Muscle of leg (tissue), 11 donors: ENCODE data around the gene GPR65. TPM values are rescaled to one million over a fixed set of nuclear protein-coding genes. Genes with fewer than 3 reads are reported as not detected.
"Not testable (repeated sequence)": the region's sequence is repeated elsewhere in the genome, so short reads cannot be mapped to it uniquely, and the experiment has no call there.

ENCODE experiments used
- DNase-seq: peaks from one replicate; pipeline ENCODE4 v3.0.0; 2013
- H3K27ac ChIP-seq: one replicate; pipeline ENCODE4 v1.5.1; 2013; ENCODE audit warnings: mild to moderate bottlenecking, low read length, control low read depth
- H3K27me3 ChIP-seq: one replicate; pipeline ENCODE4 v1.6.1; 2013; ENCODE audit warnings: low read length; ENCODE audit not compliant: control insufficient read depth, insufficient read depth
- H3K36me3 ChIP-seq: one replicate; pipeline ENCODE4 v1.6.1; 2013; ENCODE audit warnings: low read length; ENCODE audit not compliant: control insufficient read depth, insufficient read depth
- H3K4me1 ChIP-seq: one replicate; pipeline ENCODE4 v1.6.1; 2013; ENCODE audit warnings: low read length; ENCODE audit not compliant: control insufficient read depth, insufficient read depth
- H3K4me3 ChIP-seq: one replicate; pipeline ENCODE4 v1.5.1; 2013; ENCODE audit warnings: low read length, control low read depth
- H3K9me3 ChIP-seq: replicated peaks from 2 replicates; pipeline ENCODE4 v1.6.1; 2013; ENCODE audit warnings: low read depth, low read length; ENCODE audit not compliant: control insufficient read depth
- WGBS: methylation state at CpG from one replicate; pipeline ENCODE4 v1.1.5; 2013; ENCODE audit warnings: missing lambda C conversion rate; ENCODE audit not compliant: insufficient coverage; 5-methylcytosine and 5-hydroxymethylcytosine counted together
- polyA plus RNA-seq, 8 donors: library from polyadenylated mRNA; unstranded; fragments of 120-200 nt; gene quantifications; one replicate each; pipeline versions ENCODE4 v1.2.1 to v1.2.3, GENCODE V29; 2013; ENCODE audit warnings: inconsistent platforms in 1 of 8, low replicate concordance in 1 of 8; ENCODE audit not compliant: insufficient read length in 8 of 8, insufficient read depth in 1 of 8
- total RNA-seq: library from RNA; stranded (reverse); fragments of 120-200 nt; gene quantifications from one replicate; pipeline ENCODE4 v1.2.4, GENCODE V29; 2013

The GPR65 gene
- total and polyA plus RNA-seq, 9 donors: 0.28 to 0.60 (median 0.52) TPM

DNA sequence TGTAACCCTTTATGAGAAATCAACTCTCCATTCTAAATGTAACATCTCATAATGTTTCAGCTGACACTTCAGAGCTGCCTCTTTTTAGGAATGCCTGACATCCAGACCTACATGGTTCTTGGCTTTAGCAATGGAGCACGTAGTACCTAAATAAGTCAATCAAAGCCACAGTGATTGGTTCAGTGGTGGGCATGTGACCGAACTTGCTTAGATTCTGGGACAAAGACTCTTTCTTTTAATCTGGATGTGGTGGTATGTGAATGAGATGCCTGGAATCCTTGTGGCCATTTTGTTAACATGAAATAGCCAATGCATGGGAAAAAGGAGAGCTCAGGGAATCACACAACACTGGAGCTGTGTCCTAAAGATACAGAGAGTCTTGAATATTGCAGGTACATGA, 11.8 kb downstream of the GPR65 start:
- H3K9me3 ChIP-seq: no peaks in the 10 kb centered on the region
- H3K27me3 ChIP-seq: no peaks in the 10 kb centered on the region
- H3K4me1 ChIP-seq: no peaks in the 10 kb centered on the region
- DNase-seq: no peak
- H3K4me3 ChIP-seq: no peak overlapping the region
- no peaks in the 10 kb centered on the region for H3K36me3 ChIP-seq
- no peak overlapping the region for H3K27ac ChIP-seq
- WGBS: 88% methylated on average over 2 of the region's 2 CpGs

DNA sequence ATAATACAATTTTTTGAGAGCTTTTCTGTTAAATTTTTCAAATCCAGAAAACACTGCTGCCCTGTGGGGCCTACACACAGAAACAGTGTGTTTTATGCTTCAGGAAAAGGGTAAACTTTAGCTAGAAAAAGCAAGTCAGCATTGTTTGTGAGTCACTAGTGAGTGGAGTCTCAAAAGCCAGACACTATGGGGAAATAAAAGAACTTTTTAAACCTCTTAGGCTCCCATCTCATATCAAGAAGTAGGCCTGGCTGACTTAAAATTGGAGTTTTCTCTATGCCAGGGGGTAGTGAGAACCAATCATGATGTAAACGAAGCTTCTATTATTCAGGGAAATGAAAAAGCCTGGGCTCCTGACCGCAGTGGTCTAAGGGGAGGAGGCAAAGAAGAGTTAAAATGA, 12.6 kb downstream of the GPR65 start:
- Histone ChIP-seq H3K27me3 (no peaks in the 10 kb centered on the region), H3K27ac (no peak overlapping the region), H3K9me3 (no peaks in the 10 kb centered on the region), H3K4me3 (no peak overlapping the region), H3K36me3 (no peaks in the 10 kb centered on the region), H3K4me1 (no peaks in the 10 kb centered on the region)
- WGBS: 51% methylated on average over 2 of the region's 2 CpGs
- no peak for DNase-seq

DNA sequence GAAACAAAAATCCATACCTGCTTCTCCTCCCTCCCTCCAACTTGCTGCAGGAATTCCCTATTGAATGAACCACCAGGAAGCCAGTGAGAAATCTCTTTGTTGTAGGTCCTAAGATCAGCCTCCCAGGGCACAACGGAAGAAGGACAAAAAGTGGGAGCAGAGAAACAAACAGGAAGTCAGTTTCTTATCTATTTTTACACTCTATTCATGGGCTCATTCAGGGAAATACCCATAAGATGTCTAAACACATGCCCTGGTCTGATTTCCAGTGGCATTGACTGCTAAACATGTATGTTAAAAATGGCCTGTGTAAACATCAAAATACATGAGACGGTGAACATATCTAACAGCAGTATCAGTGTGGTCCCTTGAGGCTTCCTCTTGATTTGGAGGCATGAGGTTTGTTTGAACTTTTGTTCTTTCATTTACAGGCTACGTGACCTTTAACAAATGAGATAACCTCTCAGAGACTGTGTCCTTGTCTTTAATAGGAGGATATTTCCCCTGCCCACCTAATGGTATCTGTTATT, 18.8 kb downstream of the GPR65 start:
- no CpG with 5 or more reads among the region's 3 CpGs for WGBS
- Histone ChIP-seq H3K27me3 (no peaks in the 10 kb centered on the region), H3K9me3 (no peaks in the 10 kb centered on the region), H3K4me1 (no peaks in the 10 kb centered on the region), H3K36me3 (no peaks in the 10 kb centered on the region), H3K27ac (no peak overlapping the region), H3K4me3 (no peak overlapping the region)
- no peak for DNase-seq

DNA sequence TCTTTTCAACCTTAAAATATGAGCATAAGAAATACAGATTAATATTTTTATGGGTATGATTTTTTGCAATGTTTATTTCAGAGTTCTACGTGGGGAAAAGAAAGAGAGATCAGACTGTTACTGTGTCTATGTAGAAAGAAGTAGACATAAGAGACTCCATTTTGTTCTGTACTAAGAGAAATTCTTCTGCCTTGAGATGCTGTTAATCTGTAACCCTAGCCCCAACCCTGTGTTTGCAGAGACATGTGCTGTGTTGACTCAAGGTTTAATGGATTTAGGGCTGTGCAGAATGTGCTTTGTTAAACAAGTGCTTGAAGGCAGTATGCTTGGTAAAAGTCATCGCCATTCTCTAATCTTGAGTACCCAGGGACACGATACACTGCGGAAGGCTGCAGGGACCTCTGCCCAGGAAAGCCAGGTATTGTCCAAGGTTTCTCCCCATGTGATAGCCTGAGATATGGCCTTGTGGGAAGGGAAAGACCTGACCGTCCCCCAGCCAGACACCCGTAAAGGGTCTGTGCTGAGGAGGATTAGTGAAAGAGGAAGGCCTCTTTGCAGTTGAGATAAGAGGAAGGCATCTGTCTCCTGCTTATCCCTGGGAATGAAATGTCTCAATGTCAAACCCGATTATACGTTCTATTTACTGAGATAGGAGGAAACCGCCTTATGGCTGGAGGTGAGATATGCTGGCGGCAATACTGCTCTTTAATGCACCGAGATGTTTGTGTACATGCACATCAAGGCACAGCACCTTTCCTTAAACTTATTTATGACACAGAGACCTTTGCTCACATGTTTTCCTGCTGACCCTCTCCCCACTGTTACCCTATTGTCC, 19.5 kb downstream of the GPR65 start:
- H3K4me3 ChIP-seq, H3K9me3 ChIP-seq, DNase-seq, H3K27me3 ChIP-seq, H3K36me3 ChIP-seq, H3K27ac ChIP-seq, H3K4me1 ChIP-seq: not testable (repeated sequence)
- 70% methylated on average over 10 of the region's 11 CpGs for WGBS

- Histone ChIP-seq H3K36me3 (no peaks in the 10 kb centered on the region), H3K27me3 (no peaks in the 10 kb centered on the region), H3K27ac (no peak overlapping the region), H3K4me3 (no peak overlapping the region), H3K9me3 (no peaks in the 10 kb centered on the region), H3K4me1 (no peaks in the 10 kb centered on the region)
- DNase-seq: no peak
- no CpG with 5 or more reads among the region's 3 CpGs for WGBS
Observed at GRCh38 chr14:88025313-88025712, 20.4 kb downstream of the GPR65 start.

- WGBS: 59% methylated on average over 2 of the region's 2 CpGs
- Histone ChIP-seq H3K9me3 (no peaks in the 10 kb centered on the region), H3K27me3 (no peaks in the 10 kb centered on the region), H3K4me1 (no peaks in the 10 kb centered on the region), H3K27ac (no peak overlapping the region), H3K4me3 (no peak overlapping the region), H3K36me3 (no peaks in the 10 kb centered on the region)
- no peak for DNase-seq
Observed at GRCh38 chr14:88026890-88027289, 22.0 kb downstream of the GPR65 start.

DNA sequence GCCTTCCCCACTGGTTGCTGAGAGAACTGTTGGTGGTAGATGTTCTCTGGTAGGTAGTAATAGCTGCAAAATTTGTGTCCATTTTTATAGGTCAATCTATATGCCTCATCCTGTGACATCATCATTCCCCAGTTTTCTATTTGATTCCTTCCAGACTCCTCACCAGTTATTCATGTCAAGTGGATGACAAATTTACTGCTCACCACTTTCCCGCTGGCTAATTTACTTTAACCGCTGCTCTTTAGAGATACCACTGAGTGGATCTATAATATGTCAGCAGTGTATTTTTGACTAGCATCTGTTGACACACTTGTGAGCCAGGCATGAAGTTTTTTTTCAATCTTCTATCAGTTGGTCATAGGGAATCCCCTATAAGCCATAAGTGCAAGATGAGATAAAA, 24.6 kb downstream of the GPR65 start:
- H3K27ac ChIP-seq: no peak overlapping the region
- H3K27me3 ChIP-seq: no peaks in the 10 kb centered on the region
- H3K4me1 ChIP-seq: no peaks in the 10 kb centered on the region
- H3K36me3 ChIP-seq: no peaks in the 10 kb centered on the region
- H3K9me3 ChIP-seq: no peaks in the 10 kb centered on the region
- no peak for DNase-seq
- WGBS: no CpG with 5 or more reads among the region's 2 CpGs
- H3K4me3 ChIP-seq: no peak overlapping the region

GRCh38 chr14:88030079-88030478, 25.1 kb downstream of the GPR65 start:
- H3K27ac ChIP-seq: no peak overlapping the region
- no CpG with 5 or more reads among the region's 1 CpG for WGBS

DNA sequence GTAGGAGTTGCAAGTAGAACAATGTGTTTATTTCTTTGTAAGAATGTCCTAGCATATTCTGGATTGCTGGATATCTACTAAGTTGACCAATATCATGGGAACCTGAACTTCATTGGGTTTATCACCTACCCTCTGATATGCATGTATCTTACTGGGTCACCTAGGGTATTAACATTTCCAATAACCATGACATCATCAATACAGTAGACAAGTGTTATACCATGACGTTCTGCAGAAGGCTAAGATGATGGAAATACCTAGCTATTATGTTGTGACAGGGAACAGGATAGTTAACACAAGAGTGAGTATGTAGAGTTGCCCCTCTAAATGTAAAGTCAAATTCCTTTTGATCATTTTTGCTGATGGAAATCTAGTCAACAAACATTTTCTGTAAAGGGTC, 26.0 kb downstream of the GPR65 start:
- Histone ChIP-seq H3K27me3 (no peaks in the 10 kb centered on the region), H3K36me3 (no peaks in the 10 kb centered on the region), H3K9me3 (no peaks in the 10 kb centered on the region), H3K4me3 (no peak overlapping the region), H3K27ac (no peak overlapping the region), H3K4me1 (no peaks in the 10 kb centered on the region)
- DNase-seq: no peak
- WGBS: 83% methylated on average over 1 of the region's 1 CpG

More at GRCh38 chr14:88030079-88030478, 25.1 kb downstream of the GPR65 start:
- DNase-seq: peak; percentile 19
- no peaks in the 10 kb centered on the region for H3K36me3 ChIP-seq
- H3K9me3 ChIP-seq: no peaks in the 10 kb centered on the region
- H3K27me3 ChIP-seq: no peaks in the 10 kb centered on the region
- no peak overlapping the region for H3K4me3 ChIP-seq
- no peaks in the 10 kb centered on the region for H3K4me1 ChIP-seq

DNA sequence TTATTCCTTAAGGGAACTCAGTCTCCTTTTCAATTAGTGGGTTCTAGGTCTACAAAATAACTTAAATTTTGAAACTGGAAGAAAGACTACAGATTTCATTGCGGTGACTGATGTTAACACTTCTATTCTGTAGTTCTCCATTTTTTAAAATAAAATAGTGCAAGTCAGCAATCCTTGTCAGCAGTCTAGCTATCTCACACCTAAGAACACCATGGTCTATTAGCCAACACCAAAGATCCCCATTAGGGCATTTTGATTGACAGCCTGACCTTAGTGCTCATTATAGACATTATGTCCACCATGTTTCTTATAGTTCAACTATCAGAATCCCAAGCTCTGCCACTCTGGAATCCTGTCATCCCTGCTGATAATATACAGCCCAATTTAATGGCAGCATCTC, 27.4 kb downstream of the GPR65 start:
- H3K36me3 ChIP-seq: no peaks in the 10 kb centered on the region
- H3K27me3 ChIP-seq: no peaks in the 10 kb centered on the region
- no peak overlapping the region for H3K4me3 ChIP-seq
- no peaks in the 10 kb centered on the region for H3K4me1 ChIP-seq
- DNase-seq: no peak
- no peak overlapping the region for H3K27ac ChIP-seq
- WGBS: no CpG with 5 or more reads among the region's 1 CpG
- no peaks in the 10 kb centered on the region for H3K9me3 ChIP-seq
